ENCODE data around the gene GFPT1.

GFPT1 gene

GRCh38 chr2:69285379-69285894, 101.6 kb downstream of the GFPT1 start:
- no peak for DNase-seq

GRCh38 chr2:69280796-69281412, 106.1 kb downstream of the GFPT1 start:
- DNase-seq = no peak

- DNase-seq = no peak
Measured at GRCh38 chr2:69279931-69280681, 106.9 kb downstream of the GFPT1 start.

GRCh38 chr2:69279211-69279610, 107.8 kb downstream of the GFPT1 start:
- no peak for DNase-seq

GRCh38 chr2:69278366-69278765, 108.7 kb downstream of the GFPT1 start:
- no peak for DNase-seq

GRCh38 chr2:69275490-69275889, 111.5 kb downstream of the GFPT1 start:
- DNase-seq = no peak

GRCh38 chr2:69272803-69273471, 114.1 kb downstream of the GFPT1 start:
- DNase-seq = no peak

GRCh38 chr2:69271831-69272257, 115.2 kb downstream of the GFPT1 start:
- no peak for DNase-seq
